GM12801 (cell line): ENCODE measurements around the gene FBXO15.

Source experiments
- TF ChIP-seq, protein P1 (sequence below): IDR thresholded peaks from one replicate; pipeline ENCODE4 v1.5.1; 2011; ENCODE audit warnings: control low read depth; ENCODE audit not compliant: insufficient read length; ENCODE audit errors: extremely low read depth

FBXO15 gene

DNA sequence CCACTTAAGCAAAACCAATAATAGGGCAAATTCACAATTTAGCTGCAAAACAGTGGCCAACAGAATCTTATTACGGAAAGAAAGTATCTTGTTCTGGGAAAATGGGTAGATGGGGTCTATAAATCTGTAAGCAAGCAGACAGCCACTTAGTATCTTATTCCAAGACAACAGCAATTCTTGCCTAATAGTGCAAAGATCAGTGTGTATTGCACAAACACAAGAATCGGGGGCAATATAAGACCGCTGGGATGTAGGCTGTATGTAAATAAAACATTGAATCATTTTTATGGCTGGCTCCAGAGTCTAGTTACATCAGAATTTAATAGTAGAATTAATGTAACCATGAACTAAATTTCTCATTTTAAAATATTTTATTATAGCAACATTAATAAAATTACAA, 85.6 kb downstream of the FBXO15 start:
- TF ChIP-seq, protein P1, sequence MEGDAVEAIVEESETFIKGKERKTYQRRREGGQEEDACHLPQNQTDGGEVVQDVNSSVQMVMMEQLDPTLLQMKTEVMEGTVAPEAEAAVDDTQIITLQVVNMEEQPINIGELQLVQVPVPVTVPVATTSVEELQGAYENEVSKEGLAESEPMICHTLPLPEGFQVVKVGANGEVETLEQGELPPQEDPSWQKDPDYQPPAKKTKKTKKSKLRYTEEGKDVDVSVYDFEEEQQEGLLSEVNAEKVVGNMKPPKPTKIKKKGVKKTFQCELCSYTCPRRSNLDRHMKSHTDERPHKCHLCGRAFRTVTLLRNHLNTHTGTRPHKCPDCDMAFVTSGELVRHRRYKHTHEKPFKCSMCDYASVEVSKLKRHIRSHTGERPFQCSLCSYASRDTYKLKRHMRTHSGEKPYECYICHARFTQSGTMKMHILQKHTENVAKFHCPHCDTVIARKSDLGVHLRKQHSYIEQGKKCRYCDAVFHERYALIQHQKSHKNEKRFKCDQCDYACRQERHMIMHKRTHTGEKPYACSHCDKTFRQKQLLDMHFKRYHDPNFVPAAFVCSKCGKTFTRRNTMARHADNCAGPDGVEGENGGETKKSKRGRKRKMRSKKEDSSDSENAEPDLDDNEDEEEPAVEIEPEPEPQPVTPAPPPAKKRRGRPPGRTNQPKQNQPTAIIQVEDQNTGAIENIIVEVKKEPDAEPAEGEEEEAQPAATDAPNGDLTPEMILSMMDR: no peak

DNA sequence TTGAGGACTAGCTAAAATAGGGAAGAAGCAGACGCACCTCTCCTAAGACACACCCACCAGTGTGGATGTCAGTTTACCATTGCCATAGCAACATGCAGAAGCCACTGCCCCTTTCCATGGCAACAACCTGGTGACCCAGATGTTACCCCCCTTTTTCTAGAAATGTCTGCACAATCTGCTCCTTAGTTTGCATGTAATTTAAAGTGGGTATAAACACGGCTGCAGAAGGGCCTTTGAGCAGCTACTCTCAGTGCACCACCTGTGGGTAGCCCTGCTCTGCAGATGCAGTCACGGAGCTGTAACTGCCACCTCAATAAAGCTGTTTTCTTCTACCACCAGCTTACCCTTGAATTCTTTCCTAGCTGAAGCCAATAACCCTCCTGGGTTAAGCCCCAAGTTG, 87.1 kb downstream of the FBXO15 start:
- TF ChIP-seq, protein P1: no peak

GRCh38 chr18:74050807-74051206, 96.8 kb downstream of the FBXO15 start:
- TF ChIP-seq, protein P1: no peak

DNA sequence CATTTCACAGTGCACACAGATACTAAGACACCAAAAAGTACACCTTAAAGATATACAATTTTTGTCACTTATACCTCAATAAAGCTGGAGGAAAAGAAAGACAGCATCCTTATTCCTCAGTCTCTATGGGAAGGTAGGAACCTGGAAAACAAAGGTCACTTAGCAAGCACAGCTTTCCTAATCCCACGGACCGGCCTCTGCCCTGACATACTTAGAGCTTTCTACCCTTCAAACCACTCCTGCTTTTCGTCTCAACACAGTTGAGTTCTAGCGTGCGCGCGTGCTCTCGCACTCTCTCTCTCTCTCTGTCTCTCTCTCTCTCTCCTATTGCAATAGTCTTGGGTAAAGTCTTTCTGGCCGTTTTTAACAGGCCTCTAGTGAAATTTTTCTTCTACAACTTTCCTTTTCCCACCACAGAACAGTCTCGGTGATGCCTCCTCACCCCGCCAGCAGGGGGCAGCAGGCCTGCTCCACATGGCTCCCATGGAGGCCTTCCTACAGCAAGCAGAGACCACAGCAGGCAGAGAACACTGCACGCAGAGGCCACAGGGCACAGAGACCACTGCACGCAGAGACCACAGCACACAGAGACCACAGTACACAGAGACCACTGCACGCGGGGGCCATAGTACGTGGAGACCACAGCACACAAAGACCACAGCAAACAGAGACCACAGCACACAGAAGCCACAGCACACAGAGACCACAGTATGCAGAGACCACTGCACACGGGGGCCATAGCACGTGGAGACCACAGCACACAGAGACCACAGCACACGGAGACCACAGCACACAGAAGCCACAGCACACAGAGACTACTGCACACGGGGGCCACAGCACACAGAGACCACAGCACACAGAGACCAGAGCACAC, 106.9 kb downstream of the FBXO15 start:
- TF ChIP-seq, protein P1: no peak

- TF ChIP-seq, protein P1: no peak
These were observed 107.6 kb downstream of the FBXO15 start for GRCh38 chr18:74040008-74040407.

DNA sequence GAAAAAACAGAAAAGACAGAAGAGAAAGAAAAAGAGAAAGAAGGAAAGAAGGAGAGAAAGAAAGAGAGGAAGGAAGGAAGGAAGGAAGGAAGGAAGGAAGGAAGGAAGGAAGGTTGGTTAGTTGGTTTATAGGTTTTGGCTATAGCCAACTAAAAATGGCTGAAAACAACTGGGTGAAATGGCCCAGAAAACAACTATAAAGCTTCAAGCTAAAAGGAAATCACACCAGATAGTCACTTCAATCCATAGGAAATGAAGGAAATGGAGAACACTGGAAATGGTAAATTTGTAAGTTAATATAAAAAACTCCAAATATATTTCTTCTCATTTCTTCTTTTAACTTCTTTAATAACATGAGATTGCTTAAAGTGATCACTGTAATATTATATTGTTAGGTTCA, 118.5 kb downstream of the FBXO15 start:
- TF ChIP-seq, protein P1: no peak
